ENCODE results near the gene MOB3B. TPM values are rescaled to one million over a fixed set of nuclear protein-coding genes. Genes with fewer than 3 reads are reported as not detected.

Gene MOB3B
- total RNA-seq, 3 donors from 2014 or later, result 12.8 to 19.3 (median 13.1) TPM

DNA sequence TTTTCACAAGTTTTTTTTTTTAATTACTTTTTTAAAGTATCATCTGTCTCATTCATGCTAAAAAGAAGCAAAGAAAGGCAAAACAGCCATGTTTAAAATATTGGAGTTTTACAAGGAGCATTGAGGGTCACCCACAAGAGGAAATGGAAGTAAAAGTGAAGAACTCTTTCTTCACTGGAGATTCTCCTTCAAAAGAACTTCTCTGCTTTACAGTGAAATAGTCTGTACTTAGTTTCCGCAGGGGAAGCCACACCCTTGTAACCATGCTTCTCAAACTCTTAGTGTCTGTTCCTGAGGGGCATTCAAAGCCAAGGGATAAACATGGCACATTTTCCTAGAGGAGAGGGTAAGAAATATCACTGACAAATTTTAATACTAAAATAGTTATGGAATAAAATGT is 35.1 kb upstream of the MOB3B start:
- TF ChIP-seq POLR2A (IDR thresholded peaks at IDR 0.05) (no peak), POLR2AphosphoS5 (IDR thresholded peaks at IDR 0.05) (no peak)
- TF ChIP-seq, protein P1, sequence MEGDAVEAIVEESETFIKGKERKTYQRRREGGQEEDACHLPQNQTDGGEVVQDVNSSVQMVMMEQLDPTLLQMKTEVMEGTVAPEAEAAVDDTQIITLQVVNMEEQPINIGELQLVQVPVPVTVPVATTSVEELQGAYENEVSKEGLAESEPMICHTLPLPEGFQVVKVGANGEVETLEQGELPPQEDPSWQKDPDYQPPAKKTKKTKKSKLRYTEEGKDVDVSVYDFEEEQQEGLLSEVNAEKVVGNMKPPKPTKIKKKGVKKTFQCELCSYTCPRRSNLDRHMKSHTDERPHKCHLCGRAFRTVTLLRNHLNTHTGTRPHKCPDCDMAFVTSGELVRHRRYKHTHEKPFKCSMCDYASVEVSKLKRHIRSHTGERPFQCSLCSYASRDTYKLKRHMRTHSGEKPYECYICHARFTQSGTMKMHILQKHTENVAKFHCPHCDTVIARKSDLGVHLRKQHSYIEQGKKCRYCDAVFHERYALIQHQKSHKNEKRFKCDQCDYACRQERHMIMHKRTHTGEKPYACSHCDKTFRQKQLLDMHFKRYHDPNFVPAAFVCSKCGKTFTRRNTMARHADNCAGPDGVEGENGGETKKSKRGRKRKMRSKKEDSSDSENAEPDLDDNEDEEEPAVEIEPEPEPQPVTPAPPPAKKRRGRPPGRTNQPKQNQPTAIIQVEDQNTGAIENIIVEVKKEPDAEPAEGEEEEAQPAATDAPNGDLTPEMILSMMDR (IDR thresholded peaks at IDR 0.05), result no peak

DNA sequence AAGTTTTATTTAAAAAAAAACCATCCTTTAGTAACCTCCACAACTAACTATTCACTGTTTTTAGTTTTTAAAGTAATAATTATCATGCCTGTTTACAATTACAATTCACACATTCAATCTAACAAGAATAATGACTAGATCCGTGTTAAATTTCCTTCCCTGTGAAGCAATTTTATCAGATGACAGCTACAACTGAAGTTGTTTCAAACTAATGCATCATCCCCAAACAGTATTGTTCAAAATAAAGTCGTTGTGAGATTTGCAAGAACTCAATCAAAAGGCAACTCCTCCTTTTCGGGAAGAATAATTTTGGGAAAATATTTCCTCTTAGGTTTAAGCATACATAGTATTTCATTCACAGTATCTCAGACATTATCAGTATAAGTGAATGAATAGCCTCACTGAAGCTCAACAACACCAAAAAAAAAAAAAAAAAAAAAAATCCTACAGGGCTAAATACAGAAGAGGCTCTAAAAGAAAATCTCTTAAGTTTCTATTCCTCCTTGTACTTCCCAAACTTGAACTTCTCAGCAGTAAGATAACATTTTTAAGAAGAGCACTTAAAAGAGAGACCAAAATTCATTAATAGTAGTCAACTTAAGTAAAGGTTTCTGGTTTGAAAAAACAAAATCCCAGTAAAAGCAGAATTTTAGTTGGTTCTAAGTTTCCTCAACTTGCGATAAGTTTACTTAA is 34.3 kb upstream of the MOB3B start:
- H3K27me3 ChIP-seq, result no peaks in the 10 kb centered on the region
- DNase-seq (ENCODE audit: low spot score in 2 of 2), result no peak
- H3K36me3 ChIP-seq, result no peaks in the 10 kb centered on the region
- H3K4me1 ChIP-seq, result no peaks in the 10 kb centered on the region
- H3K9me3 ChIP-seq, result no peaks in the 10 kb centered on the region
- TF ChIP-seq POLR2AphosphoS5 (IDR thresholded peaks at IDR 0.05) (no peak), POLR2A (IDR thresholded peaks at IDR 0.05) (no peak)
- TF ChIP-seq, protein P1 (IDR thresholded peaks at IDR 0.05), result no peak
- intact Hi-C loops (cut with DNase I; ENCODE audit: low total_unique reads), result no loop called here
- no peak overlapping the region for H3K27ac ChIP-seq
- no peak overlapping the region for H3K4me3 ChIP-seq

More for the DNA sequence above, 35.1 kb upstream of the MOB3B start:
- no peaks in the 10 kb centered on the region for H3K9me3 ChIP-seq
- no peak for DNase-seq (ENCODE audit: low spot score in 2 of 2)
- H3K36me3 ChIP-seq, result no peaks in the 10 kb centered on the region
- intact Hi-C loops (cut with DNase I; ENCODE audit: low total_unique reads), result loop anchor here (5.0 kb wide), 1 partner anchor 387 kb away; no protein-coding TSS in a partner anchor
- no peaks in the 10 kb centered on the region for H3K4me1 ChIP-seq
- H3K27ac ChIP-seq, result no peak overlapping the region
- H3K27me3 ChIP-seq, result no peaks in the 10 kb centered on the region
- H3K4me3 ChIP-seq, result no peak overlapping the region

DNA sequence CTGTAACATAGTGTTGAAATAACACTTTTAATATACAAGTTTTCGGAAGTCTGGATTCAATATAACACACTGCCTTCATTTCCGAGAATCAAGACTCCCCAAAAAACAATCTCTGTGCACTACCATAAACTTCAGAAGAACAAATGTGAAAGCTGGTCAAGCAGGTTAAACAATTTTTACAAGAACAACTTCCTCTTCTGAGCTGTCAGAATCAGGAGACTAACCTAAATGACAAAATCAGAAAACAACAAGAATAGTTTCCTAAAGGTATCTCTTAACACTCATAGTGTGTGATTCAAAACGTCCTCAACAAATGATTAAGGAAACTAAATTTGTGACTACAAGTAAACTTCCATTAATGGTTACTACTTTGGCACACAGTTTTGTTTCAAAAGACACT is 32.1 kb upstream of the MOB3B start:
- H3K4me1 ChIP-seq, result no peaks in the 10 kb centered on the region
- intact Hi-C loops (cut with DNase I; ENCODE audit: low total_unique reads), result no loop called here
- TF ChIP-seq, protein P1 (IDR thresholded peaks at IDR 0.05), result no peak
- TF ChIP-seq POLR2AphosphoS5 (IDR thresholded peaks at IDR 0.05) (no peak), POLR2A (IDR thresholded peaks at IDR 0.05) (no peak)
- H3K4me3 ChIP-seq, result no peak overlapping the region
- H3K36me3 ChIP-seq, result no peaks in the 10 kb centered on the region
- H3K9me3 ChIP-seq, result no peaks in the 10 kb centered on the region
- H3K27me3 ChIP-seq, result no peaks in the 10 kb centered on the region
- no peak for DNase-seq (ENCODE audit: low spot score in 2 of 2)
- H3K27ac ChIP-seq, result peak overlapping the region in 1 of 2 donors; percentile 56

DNA sequence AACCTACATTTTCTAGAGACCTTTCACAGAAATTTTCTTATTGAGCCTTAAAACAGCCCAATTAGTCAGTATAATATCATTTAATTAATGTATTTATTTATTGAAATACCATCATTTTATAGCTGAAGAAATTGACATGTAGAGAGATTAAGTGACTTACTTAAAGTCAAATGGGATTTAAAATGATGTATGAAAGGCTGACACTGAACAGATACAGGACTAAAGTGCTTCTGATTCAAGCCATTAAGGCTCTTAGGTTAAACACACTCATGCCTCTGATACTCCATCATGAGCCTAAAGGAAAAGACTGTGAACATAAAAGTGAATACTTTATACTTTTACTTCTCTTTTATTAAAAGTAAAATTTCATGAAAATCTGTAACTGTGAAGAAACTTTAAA is 30.8 kb upstream of the MOB3B start:
- Histone ChIP-seq H3K36me3 (no peaks in the 10 kb centered on the region), H3K4me3 (no peak overlapping the region), H3K27me3 (no peaks in the 10 kb centered on the region), H3K27ac (peak overlapping the region in 1 of 2 donors; percentile 17), H3K9me3 (no peaks in the 10 kb centered on the region), H3K4me1 (no peaks in the 10 kb centered on the region)
- intact Hi-C loops (cut with DNase I; ENCODE audit: low total_unique reads), result no loop called here
- no peak for DNase-seq (ENCODE audit: low spot score in 2 of 2)
- TF ChIP-seq POLR2A (IDR thresholded peaks at IDR 0.05) (no peak), POLR2AphosphoS5 (IDR thresholded peaks at IDR 0.05) (no peak)
- TF ChIP-seq, protein P1 (IDR thresholded peaks at IDR 0.05), result no peak

DNA sequence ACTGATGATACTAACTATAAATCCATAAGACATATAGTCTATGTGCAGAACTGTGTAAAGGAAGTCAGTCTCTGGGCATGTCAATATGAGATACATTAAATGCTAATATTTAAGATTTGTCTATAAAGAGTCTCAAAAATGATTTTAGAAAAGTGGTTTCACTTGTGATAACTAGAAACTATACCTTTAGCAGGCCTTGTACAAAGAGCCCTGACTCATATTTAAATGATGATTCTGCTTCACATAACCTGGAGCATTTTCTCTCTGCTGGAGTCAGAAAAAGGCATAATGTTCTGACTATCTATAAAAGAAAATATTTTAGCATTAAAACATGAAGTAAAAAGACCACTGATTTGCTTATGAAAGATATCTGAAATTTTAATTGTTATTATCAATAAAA is 28.7 kb upstream of the MOB3B start:
- intact Hi-C loops (cut with DNase I; ENCODE audit: low total_unique reads), result no loop called here
- Histone ChIP-seq H3K4me3 (no peak overlapping the region), H3K4me1 (no peaks in the 10 kb centered on the region), H3K9me3 (no peaks in the 10 kb centered on the region), H3K36me3 (no peaks in the 10 kb centered on the region), H3K27me3 (no peaks in the 10 kb centered on the region), H3K27ac (no peak overlapping the region)
- no peak for TF ChIP-seq POLR2AphosphoS5 (IDR thresholded peaks at IDR 0.05)
- TF ChIP-seq, protein P1 (IDR thresholded peaks at IDR 0.05), result no peak
- TF ChIP-seq POLR2A (IDR thresholded peaks at IDR 0.05), result no peak
- no peak for DNase-seq (ENCODE audit: low spot score in 2 of 2)
